SK-N-SH treated with all-trans-retinoic acid at 6 μM for 48 hours (cell line): ENCODE results near the gene DDB1.

Experiments
- ATAC-seq: fragments of 200-7000 bp; cut with Tn5 transposase; 3 replicates; pipeline ENCODE4 v1.9.1; 2020; ENCODE audit warnings: mild to moderate bottlenecking, moderate library complexity
- ARNTL ChIP-seq: fragments of 450-650 bp; formaldehyde crosslinking; IDR thresholded peaks from 2 replicates; pipeline ENCODE4 v1.5.0; 2020; ENCODE audit warnings: low read depth, mild to moderate bottlenecking, moderate library complexity, borderline replicate concordance
- BACH2 ChIP-seq: fragments of 250-450 bp; sonication (Bioruptor Pico); IDR thresholded peaks from 2 replicates; pipeline ENCODE4 v1.9.0; 2021; ENCODE audit warnings: mild to moderate bottlenecking, borderline replicate concordance
- CSDC2 ChIP-seq: fragments of 250-450 bp; sonication (Bioruptor Pico); IDR thresholded peaks from 2 replicates; pipeline ENCODE4 v1.5.0; 2020; ENCODE audit warnings: mild to moderate bottlenecking, moderate library complexity
- ESRRG ChIP-seq: fragments of 250-450 bp; sonication (Bioruptor Pico); IDR thresholded peaks from 2 replicates; pipeline ENCODE4 v1.6.1; 2021; ENCODE audit warnings: mild to moderate bottlenecking
- GLIS3 ChIP-seq: fragments of 250-450 bp; sonication (Bioruptor Pico); IDR thresholded peaks from 2 replicates; pipeline ENCODE4 v1.5.0; 2020; ENCODE audit warnings: mild to moderate bottlenecking, moderate library complexity
- ISL1 ChIP-seq: fragments of 250-450 bp; sonication (Bioruptor Pico); IDR thresholded peaks from 2 replicates; pipeline ENCODE4 v2.1.2; 2022; ENCODE audit warnings: mild to moderate bottlenecking, moderate library complexity
- OSR1 ChIP-seq: fragments of 250-450 bp; sonication (Bioruptor Pico); IDR thresholded peaks from 2 replicates; pipeline ENCODE4 v1.8.0; 2022; ENCODE audit warnings: moderate library complexity, mild to moderate bottlenecking, inconsistent platforms
- PPARA ChIP-seq: fragments of 250-450 bp; sonication (Bioruptor Pico); IDR thresholded peaks from 2 replicates; pipeline ENCODE4 v1.5.0; 2020; ENCODE audit warnings: mild to moderate bottlenecking, borderline replicate concordance
- RARB ChIP-seq: fragments of 250-450 bp; sonication (Bioruptor Pico); IDR thresholded peaks from 2 replicates; pipeline ENCODE4 v1.8.0; 2021; ENCODE audit warnings: mild to moderate bottlenecking, moderate library complexity
- SNAI2 ChIP-seq: fragments of 250-450 bp; sonication (Bioruptor Pico); IDR thresholded peaks from 2 replicates; pipeline ENCODE4 v1.5.0; 2020; ENCODE audit warnings: mild to moderate bottlenecking, moderate library complexity
- TCF4 ChIP-seq: fragments of 250-450 bp; sonication (Bioruptor Pico); IDR thresholded peaks from 2 replicates; pipeline ENCODE4 v1.8.0; 2021; ENCODE audit warnings: mild to moderate bottlenecking, moderate library complexity, borderline replicate concordance
- TOX ChIP-seq: fragments of 250-450 bp; sonication (Bioruptor Pico); IDR thresholded peaks from 2 replicates; pipeline ENCODE4 v1.8.0; 2021; ENCODE audit warnings: mild to moderate bottlenecking, moderate library complexity, borderline replicate concordance
- TSHZ2 ChIP-seq: fragments of 250-450 bp; sonication (Bioruptor Pico); IDR thresholded peaks from 2 replicates; pipeline ENCODE4 v1.5.0; 2020; ENCODE audit warnings: mild to moderate bottlenecking, moderate library complexity
- ZC3H10 ChIP-seq: fragments of 250-450 bp; sonication (Bioruptor Pico); IDR thresholded peaks from 2 replicates; pipeline ENCODE4 v1.5.1; 2021; ENCODE audit warnings: mild to moderate bottlenecking, moderate library complexity
- ZFP3 ChIP-seq: fragments of 250-450 bp; sonication (Bioruptor Pico); IDR thresholded peaks from 2 replicates; pipeline ENCODE4 v1.5.0; 2020; ENCODE audit warnings: mild to moderate bottlenecking, moderate library complexity
- ZFP30 ChIP-seq: fragments of 450-650 bp; formaldehyde crosslinking; IDR thresholded peaks from 2 replicates; pipeline ENCODE4 v1.5.0; 2022; ENCODE audit warnings: mild to moderate bottlenecking, moderate library complexity
- ZNF565 ChIP-seq: fragments of 450-650 bp; formaldehyde crosslinking; conservative IDR thresholded peaks from 2 replicates; pipeline ENCODE4 v1.5.0; 2020; ENCODE audit warnings: low read depth, mild to moderate bottlenecking, moderate library complexity
- ZNF70 ChIP-seq: fragments of 450-650 bp; formaldehyde crosslinking; IDR thresholded peaks from 2 replicates; pipeline ENCODE4 v1.5.0; 2020; ENCODE audit warnings: mild to moderate bottlenecking, moderate library complexity
- ZNF8 ChIP-seq: fragments of 450-650 bp; formaldehyde crosslinking; IDR thresholded peaks from 2 replicates; pipeline ENCODE4 v1.5.0; 2020; ENCODE audit warnings: mild to moderate bottlenecking, moderate library complexity
- TF ChIP-seq, protein P1 (sequence below): fragments of 250-450 bp; sonication (Bioruptor Pico); IDR thresholded peaks from 2 replicates; pipeline ENCODE4 v1.8.0; 2021; ENCODE audit warnings: low read depth, mild to moderate bottlenecking, moderate library complexity, borderline replicate concordance
- TF ChIP-seq, protein P2 (sequence below): fragments of 250-450 bp; sonication (Bioruptor Pico); IDR thresholded peaks from 2 replicates; pipeline ENCODE4 v1.8.0; 2020; ENCODE audit warnings: mild to moderate bottlenecking, moderate library complexity, borderline replicate concordance

DDB1 gene

GRCh38 chr11:61336171-61336935 is 3.4 kb upstream of the DDB1 start:
- TF ChIP-seq TOX (CRISPR knock-in tag) (no peak), RARB (CRISPR knock-in tag) (no peak), CSDC2 (no peak), ISL1 (CRISPR knock-in tag) (no peak), ESRRG (no peak), ZNF8 (CRISPR knock-in tag) (no peak), ZNF70 (no peak)
- TF ChIP-seq, protein P1, sequence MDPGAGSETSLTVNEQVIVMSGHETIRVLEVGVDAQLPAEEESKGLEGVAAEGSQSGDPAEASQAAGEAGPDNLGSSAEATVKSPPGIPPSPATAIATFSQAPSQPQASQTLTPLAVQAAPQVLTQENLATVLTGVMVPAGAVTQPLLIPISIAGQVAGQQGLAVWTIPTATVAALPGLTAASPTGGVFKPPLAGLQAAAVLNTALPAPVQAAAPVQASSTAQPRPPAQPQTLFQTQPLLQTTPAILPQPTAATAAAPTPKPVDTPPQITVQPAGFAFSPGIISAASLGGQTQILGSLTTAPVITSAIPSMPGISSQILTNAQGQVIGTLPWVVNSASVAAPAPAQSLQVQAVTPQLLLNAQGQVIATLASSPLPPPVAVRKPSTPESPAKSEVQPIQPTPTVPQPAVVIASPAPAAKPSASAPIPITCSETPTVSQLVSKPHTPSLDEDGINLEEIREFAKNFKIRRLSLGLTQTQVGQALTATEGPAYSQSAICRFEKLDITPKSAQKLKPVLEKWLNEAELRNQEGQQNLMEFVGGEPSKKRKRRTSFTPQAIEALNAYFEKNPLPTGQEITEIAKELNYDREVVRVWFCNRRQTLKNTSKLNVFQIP (CRISPR knock-in tag): no peak
- ATAC-seq: peak; percentile 73

- no peak for ATAC-seq
- TF ChIP-seq ISL1 (CRISPR knock-in tag) (no peak), ESRRG (no peak), BACH2 (CRISPR knock-in tag) (no peak), SNAI2 (CRISPR knock-in tag) (no peak), RARB (CRISPR knock-in tag) (no peak), ZNF565 (CRISPR knock-in tag) (no peak), TCF4 (CRISPR knock-in tag) (no peak), PPARA (no peak)
- TF ChIP-seq, protein P2, sequence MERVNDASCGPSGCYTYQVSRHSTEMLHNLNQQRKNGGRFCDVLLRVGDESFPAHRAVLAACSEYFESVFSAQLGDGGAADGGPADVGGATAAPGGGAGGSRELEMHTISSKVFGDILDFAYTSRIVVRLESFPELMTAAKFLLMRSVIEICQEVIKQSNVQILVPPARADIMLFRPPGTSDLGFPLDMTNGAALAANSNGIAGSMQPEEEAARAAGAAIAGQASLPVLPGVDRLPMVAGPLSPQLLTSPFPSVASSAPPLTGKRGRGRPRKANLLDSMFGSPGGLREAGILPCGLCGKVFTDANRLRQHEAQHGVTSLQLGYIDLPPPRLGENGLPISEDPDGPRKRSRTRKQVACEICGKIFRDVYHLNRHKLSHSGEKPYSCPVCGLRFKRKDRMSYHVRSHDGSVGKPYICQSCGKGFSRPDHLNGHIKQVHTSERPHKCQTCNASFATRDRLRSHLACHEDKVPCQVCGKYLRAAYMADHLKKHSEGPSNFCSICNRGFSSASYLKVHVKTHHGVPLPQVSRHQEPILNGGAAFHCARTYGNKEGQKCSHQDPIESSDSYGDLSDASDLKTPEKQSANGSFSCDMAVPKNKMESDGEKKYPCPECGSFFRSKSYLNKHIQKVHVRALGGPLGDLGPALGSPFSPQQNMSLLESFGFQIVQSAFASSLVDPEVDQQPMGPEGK: no peak
Measured at GRCh38 chr11:61335355-61335710, 2.4 kb upstream of the DDB1 start.

DNA sequence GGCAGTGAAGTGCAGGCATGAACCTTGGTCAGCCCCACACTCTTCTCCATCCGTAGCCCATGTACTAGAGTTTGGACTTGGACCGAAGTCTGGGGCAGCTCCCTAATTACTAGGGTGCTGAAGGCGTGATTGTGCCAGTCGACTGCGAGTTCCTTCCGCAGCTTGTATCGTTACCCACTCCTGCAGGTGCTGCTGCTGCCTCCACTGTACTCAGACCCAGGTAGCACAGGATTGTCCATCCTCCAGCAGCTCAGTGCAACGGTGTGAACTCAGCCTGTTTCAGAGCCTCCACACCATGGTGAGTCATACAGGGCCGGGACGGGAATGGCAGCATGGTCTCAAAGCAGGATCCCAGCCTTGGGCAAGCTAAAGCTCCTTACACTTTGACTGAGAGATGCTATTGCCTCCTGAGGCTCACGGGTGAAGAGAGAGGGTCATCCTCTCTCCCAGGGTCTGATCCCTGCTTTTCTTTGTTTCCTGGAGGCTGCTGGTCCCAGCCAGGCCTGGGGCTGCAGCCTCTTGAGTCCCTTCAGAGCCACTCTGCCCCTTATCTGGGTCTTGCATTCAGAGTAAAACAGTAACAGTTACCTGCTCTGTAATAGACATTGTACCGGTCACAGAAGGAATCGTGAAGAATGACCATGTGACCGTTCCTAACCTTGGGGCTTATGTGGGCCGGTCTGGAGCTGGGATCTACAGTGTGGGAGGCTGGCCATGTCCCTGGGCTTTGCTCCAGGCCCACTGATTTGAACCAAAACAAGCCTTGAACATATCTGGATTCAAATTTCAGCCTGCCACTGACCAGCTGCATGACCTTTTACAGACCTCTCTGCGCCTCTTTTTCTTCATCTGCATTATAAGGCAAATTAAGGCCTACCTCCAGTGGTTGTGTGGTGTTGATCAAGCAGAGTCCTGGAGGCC is 1.8 kb upstream of the DDB1 start:
- no peak for TF ChIP-seq PPARA
- TF ChIP-seq ZFP3 (CRISPR knock-in tag): no peak
- TF ChIP-seq OSR1 (CRISPR knock-in tag): no peak
- no peak for TF ChIP-seq ZFP30 (CRISPR knock-in tag)
- no peak for TF ChIP-seq ARNTL (CRISPR knock-in tag)
- TF ChIP-seq, protein P1 (CRISPR knock-in tag): no peak
- TF ChIP-seq ISL1 (CRISPR knock-in tag): no peak
- TF ChIP-seq ZC3H10 (CRISPR knock-in tag): no peak
- no peak for TF ChIP-seq SNAI2 (CRISPR knock-in tag)
- no peak for TF ChIP-seq TSHZ2 (CRISPR knock-in tag)
- no peak for TF ChIP-seq RARB (CRISPR knock-in tag)
- TF ChIP-seq CSDC2: no peak
- TF ChIP-seq, protein P2: no peak
- TF ChIP-seq GLIS3 (CRISPR knock-in tag): no peak
- no peak for TF ChIP-seq ZNF8 (CRISPR knock-in tag)
- ATAC-seq: no peak
